ENCODE results near the gene LTA4H.

Gene LTA4H

DNA sequence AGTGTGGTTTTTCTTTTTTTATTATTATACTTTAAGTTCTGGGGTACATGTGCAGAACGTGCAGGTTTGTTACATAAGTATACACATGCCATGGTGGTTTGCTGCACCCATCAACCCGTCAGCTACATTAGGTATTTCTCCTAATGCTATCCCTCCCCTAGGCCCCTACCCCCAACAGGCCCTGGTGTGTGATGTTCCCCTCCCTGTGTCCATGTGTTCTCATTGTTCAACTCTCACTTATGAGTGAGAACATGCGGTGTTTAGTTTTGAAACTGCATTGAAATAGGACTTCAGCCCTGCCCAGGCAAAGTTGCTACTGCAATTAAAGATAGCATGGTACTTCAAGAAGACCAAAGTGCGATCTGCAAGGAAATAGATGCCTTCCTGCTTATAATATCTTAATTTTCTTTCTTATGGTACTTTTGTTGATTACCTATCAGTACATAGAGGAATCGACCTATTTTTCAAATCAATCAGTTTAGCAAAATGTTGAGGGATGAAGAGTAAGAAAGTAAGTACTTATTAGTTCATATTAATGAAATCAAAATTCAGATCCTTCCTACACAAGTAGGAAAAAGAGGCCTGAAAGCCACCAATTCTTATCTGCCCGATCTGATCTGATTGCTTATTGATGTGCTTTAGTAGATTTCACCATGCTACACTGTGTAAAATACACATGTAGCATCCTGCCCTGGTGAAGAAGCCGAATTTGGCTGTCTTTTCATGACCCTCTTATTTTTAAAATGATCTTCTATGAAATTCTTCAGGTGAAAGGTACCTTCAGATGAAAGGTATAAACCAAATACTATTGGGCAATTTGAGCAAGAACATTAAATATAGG, 1.6 kb downstream of the LTA4H start:
- DNase-seq = no peak

DNA sequence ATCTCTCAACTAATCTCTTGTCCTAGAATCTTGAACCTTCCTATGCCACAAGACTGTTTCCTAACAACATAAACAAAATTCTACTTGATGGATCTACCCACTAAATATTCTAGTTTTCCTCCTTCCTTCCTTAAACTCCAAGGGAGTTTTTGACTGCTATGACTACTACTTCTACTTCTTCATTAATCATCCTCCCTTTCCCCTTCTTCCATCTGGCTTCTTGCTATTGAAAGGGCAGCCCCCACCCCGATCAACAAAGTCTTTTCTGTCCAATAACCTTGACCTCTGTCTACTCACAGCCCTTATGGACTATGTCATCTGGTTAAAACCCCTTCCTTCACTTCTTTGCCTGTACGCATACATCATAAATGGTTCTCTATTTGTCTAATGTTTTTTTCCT, 5.6 kb downstream of the LTA4H start:
- no peak for DNase-seq

DNA sequence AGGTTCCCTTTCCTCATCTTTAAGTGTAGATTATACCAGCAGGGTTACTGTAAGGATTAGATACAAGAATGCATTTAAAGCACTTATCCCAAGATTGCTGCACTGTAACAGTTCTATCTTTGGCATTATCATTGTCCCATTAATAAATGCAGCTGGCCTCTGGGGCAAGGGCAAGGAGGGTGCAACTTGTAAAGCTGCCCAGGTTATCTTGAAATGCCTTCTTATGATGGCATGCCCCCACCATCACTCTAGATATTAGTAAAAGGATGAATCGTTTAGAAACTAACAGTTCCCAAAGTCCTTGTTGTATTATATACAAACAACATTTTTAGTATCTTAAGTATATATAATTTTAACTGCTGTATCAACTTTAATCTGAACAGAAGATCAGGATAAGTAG, 6.8 kb downstream of the LTA4H start:
- no peak for DNase-seq

DNA sequence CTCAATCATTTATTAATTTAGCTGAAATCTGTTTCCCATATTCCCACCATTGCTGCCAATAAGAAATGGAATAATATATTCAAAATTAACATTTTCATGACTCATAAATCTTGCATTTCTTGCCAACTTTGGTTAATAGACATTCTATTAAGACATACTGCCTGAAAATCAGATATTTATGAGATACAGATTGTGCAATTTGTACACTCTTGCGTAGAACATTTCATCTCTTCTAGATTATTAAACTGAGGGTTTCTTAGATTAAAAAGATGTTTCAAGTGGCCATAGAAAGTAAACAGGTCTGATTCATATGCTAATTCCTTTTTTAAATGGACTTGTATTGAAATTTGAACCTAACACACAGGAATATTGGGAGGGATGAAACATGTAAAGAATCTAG, 9.1 kb downstream of the LTA4H start:
- no peak for DNase-seq

DNA sequence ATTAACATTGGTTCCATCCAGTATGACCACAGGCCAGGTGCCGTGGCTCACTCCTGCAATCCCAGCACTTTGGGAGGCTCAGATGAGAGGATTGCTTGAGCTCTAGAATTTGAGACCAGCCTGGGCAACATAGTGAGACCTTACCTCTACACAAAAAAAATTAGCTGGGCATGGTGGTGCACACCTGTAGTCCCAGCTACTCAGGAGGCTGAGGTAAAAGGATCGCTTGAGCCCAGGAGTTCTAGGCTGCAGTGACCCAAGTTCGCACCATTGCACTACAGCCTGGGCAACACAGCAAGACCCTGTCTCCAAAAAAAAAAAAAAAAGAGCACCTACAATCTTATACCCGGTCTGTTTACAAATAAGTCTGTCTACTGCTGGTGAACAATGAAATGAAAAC, 9.9 kb downstream of the LTA4H start:
- DNase-seq = no peak

DNA sequence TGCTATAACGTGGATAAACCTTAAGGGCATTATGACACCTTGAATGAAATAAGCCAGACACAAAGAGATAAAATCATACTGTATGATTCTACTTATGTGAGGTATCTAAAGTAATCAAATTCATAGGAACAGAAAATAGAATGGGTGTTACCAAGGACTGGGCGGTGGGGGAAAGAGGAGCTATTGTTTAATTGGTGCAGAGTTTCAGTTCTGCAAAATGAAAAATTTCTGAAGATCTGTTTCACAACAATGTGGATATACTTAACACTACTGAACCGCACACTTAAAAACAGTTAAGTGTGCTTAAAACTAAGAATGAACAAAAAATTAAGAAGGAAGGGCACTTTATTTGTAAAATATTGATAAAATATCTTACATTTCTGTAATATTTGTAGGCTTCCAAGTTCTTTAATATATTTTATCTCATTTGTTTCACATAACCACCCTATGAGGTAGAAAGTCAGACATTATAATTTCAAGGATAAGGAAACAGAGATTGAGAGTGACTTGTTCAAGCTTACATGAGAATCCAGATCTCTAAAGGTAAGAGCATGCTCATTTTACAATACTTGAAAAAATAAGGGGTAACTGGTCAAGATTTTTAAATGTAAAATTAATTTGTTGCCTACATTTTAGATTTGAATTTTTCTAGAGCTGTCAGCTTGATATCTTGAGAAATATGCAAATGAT, 14.9 kb downstream of the LTA4H start:
- no peak for DNase-seq

DNA sequence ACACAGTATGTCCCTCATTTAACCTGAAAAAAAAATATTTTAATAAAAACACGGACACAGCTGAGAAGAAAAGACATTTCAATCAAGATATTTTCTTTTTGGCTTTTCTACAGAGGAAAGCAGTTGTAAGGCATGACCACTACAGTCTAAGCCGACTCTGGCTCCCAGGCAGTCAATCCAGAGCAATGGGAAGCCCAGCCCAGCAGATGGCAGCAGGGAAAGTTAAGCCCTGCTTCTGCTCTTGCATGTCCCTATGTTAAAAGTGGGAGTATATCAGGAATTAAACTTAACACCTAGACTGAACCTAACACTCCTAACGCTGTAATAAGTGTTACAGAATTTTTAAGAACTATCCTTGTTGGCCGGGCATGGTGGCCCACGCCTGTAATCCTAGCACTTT, 19.7 kb downstream of the LTA4H start:
- DNase-seq = no peak

DNA sequence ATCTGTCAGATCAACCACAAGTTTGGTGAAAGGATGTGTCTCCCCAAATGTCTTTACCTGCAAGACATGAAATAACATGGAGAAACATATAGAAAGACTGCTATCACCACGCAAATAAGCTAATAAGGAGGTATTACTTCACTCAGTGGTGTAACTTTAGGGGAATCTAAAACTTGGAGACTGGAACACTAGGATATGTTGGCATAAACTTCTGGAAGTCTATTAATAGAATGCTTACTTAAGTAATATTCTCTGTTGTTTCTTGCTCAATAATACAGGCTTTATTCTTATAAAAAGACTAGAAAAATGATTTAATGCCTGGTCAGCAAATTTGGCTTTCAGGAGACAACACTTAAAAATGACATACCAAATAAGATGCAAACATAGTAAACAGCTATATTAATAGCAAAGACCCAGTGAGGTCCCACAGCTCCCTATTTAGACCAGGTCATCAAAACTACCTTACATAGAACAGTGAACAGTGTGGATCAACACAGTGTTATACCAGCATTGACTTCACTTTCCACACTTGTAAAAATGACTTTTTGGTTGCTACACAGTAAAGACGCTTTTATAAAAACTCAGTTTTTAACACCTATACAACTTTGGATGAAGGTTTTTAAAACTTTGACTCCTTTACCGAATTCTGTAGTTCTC, 20.3 kb downstream of the LTA4H start:
- no peak for DNase-seq

DNA sequence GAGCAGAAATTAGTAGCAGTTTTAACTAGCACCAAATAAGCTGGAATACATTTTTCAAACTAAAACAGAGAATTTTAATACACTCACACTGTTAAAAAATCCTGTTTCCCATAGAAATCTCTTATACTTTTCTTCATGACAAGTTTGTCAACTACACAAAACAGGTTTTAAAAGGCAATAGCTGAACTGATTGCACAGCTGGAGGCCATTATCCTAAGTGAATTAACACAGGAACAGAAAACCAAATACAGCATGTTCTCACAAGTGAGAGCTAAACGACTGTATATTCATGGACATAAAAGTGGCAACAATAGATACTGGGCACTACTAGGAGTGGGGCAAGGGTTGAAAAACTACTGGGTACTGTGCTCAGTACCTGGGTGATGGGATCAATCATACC, 27.7 kb downstream of the LTA4H start:
- DNase-seq = no peak

DNA sequence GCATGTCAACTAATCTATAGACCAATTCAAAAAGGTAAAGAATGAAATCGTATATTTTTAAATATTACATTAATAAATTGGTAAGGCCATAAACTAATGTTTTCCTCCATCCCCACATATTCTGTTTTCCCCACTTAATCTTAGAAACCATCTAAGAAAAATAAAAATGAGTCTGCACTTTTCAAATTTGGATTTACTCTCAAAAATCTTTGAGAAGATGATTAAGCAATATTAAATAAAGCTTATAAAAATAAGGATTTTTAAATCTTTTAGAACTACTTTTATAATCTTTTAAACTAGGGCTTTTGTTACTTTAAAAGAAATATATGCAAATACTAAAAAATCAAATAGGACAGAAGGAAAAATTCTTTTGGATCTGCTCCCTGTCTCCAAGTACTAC, 28.7 kb downstream of the LTA4H start:
- DNase-seq = no peak

DNA sequence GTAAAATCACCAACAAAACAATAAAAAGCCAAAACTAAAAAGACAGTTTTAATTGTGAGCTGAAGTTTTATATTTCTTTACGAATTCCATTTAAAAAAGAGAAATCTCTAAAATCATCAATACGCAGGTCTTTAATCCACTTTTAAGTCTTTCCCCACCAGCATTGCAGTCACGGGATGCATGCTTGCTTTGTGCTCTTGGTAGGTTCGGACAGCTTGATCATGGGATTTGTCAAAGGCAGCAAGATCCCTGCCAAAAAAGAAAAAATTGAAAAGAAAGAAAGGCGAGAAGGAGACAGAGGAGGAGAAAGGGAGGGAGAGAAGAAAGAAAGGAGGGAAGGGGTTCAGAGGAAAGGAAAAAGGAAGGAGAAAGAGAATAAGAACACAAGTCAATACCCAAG, 34.5 kb downstream of the LTA4H start:
- DNase-seq = no peak

DNA sequence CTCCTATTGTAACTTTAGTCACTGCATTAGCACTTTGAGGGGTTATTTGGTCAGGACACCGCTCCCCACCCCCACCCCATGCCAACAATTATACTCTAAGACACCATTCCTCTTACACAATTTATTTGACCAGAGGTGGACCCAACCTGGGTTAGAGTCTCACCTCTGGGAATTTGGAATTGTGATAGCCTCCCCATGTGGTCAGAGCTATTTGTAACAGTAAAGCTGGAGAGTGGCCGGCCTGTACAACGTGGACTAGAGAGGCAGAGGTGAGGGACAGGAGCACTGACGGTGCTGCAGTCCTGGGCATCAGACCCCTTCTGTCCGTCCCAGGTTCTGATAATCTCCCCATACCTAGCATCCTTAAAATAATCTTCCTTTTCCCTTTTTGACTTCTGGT, 35.9 kb downstream of the LTA4H start:
- no peak for DNase-seq

DNA sequence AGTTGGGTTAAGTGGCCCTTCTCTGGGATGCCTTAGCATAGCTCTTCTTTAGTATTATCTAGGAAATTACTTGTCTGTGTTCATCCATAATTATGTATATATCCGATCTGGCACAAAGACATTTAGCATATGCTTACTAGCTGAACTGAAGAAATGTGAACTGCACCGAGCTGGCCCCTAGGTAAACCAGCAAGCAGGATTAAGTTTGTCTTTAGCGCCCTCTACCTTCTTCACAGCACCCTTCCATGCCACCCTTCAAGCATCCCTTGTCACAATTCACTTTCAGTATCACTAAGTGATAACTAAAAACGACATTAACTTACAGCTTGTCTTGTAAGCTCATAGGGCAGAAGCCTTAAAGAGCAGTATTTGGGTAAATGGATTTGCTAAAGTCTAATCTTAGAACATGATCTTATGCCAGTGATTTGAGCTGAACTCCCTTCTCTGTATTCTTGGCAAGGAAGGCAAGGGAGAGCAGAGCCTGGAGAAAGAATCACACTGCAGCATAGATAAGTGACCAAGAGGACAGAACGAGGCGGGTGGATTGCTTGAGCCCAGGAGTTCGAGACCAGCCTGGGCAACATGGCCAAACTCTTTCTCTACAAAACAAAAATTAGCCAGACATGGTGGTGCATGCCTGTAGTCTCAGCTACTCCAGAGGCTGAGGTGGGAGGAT, 36.6 kb downstream of the LTA4H start:
- no peak for DNase-seq

DNA sequence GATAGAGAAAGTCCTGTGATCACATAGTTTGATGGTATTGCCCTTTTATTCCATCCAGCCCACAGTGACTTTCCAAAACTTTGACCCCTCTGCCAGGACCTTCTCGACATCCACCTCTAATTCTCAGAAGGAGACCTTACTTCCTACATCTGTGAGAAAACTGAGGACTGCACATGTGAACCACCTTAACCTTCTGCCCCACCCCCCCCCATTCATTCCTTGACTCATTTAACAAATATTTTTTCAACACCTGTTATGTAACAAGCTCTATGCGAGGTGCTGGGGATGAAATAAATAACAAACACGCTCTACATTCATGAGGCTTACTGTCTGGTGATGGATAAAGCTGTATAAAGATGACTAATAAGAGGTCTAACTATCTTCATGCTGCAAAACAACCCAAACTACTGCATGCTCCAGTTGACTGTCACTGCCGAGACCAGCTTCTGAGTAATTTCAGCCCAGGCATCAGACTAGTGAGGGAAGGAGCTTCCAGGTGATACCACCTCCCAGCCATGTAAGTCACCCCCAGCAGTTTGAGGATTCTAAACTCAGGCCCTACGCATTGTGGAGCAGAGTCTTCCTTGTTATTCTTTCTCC, 37.4 kb downstream of the LTA4H start:
- no peak for DNase-seq

DNA sequence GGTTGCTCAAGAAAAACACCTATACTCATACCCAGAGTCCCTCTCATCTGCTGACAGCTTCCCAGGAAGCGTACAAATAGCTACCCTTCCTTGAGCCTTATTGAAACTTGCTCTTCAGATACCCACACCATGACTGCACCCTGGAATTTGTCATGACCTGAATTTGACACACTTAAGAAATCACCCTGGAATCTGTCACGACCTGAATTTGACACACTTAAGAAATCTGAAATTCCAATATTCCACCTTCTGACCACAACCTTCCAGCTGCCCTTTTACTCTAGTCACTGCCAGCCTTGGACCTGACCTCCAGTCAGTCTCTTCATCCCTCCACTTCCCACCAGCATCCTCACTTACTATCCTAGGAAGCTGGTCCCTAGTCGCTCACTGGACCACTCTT, 38.1 kb downstream of the LTA4H start:
- DNase-seq = no peak

DNA sequence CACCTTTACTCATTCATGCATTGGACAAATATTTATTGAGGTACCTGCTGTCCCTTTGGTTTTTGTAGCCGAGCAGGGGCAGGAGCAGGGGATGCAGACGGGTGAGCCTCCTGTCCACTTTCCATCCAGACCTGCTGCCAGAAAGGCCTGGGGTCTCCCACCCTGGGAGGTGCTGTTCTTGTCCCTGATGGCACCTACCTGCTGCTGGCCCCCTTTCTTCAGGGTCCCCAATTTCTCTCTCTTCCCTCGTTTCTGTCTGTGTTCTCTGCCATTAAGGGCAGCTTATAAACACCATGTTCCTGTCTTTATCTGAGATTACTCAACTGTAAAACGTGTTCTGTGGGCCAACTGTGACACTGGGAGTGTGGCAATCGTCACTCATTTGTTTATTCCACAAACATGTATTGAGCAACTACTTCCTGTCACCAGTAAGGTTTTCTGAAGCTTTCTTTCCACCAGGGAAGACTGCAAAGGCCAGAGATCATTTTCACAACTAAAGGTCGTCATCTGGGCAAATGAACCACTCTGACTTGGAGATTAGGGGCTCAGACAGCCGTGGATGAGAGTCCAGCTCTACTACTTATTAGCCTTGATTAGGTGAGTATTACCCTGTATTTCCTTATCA, 39.2 kb downstream of the LTA4H start, which contains the start of gene HAL:
Gene HAL (minus strand): TSS at position 311 of the 625 bp plus-strand sequence. CDS start 434 bp downstream, outside the sequence.
- DNase-seq = no peak

DNA sequence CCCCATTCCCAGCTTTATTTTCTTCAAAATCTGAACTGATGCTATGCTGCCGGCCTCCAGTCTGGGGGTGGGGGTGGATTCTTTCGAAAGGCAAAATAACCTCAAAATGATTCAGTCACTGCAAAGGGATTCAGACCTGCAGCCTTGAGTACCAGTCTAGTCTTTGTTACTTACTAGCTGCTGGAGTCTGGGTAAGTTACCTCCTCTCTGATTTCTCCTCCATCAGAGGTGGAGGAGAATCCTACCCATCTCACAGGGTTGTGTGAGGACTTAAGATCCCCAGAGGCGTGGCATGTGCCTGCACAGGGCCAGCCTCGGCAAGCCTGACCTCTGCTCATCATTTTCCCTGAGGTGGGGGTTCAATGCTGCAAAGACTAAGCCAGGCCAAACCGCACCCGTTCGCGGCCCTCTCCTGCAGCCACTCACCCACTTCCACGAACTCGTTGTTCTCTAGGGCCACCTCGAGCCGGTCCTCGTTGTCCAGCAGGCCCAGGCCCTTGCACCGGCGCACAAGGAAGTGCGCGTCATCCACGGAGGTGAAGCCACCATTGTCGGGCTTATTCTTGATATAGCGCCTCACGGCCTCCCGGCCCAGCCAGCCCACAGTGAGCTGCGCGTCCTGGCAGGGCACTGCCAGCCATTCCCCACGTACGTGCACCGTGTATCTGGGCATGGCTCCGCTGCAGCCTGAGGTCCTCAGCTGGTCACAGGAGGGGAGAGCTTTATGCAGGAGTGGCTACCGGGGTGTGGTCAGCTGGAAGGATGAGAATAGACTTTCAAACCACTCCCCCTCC, 40.0 kb downstream of the LTA4H start:
- DNase-seq = no peak

DNA sequence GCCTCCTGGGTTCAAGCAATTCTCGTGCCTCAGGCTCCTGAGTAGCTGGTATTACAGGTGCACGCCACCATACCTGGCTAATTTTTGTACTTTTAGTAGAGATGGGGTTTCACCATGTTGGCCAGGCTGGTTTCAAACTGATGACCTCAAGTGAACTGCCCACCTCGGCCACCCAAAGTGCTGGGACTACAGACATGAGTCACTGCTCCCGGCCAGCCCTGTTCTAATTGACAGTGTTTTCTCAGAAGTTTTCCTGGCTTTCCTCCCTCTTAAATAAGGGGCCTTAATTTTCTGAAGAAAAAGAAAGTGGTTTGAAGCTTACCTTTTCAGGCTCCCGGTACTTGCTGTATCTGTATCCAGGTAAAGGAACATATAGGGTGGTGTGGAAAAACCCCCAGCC, 40.9 kb downstream of the LTA4H start:
- DNase-seq = no peak

DNA sequence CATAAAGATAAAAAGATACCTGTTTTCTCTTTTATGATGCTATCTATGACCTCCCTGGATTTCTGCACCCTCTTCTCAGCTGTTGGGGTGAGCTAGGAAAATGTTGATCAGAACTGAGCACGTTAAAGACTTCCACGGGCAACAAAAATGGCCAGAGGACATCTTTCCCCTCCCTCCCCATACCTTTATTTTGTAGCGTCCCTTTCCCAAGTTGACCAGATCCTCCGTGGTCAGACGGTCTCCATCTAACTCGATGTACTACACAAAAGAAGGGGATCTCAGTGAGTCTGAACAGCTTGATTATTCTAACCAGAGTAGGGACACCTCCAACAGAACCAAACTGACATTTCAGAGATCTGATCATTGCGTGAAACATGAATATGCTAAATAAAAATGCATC, 41.5 kb downstream of the LTA4H start:
- DNase-seq = no peak

DNA sequence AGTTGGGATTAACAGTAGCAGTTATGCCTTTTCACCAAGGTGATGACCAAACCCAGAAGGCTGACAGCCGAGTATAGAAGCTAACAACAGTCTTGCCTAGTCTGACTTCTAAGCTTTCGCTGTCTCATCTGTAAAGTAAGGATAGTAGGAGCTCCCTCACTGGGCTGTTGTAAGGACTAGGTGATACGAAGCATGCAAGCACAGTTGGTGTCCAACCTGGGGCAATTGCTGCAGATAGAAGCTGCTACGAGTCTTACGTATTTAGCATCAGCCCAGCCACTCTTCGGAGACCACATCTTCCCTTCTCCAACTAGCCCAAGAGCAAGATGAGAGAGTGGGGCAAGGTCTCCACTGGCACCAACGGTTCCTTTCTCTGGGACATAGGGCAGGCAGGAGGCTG, 45.3 kb downstream of the LTA4H start:
- DNase-seq = no peak

DNA sequence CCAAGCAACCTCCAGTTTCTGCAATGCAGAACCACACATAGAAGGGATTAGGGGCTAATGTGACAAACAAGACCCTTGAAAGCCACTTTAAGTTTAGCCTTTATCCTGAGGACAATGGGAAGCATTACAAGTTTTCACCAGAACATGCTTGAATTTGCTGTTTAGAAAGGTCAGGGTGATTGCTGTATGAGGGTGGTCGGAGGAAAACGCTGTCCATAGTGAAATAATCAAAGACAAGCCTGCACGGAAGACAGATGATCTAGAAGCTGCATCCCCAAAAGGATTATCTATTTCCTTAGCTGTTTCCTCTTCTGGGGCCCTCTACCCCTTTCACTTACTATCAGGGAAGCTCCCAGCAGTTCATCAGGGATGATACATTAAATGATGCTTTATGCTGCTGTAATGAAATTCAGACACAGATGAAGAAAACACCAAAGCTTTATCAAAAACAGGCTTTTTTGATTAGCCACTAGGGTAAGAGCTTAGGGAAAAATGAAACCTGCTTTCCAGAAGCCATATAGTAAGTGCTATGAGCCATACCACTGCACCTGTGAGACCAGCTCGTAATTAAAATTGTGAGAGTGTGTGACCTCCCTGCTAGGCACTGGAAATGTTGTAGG, 45.8 kb downstream of the LTA4H start:
- DNase-seq = no peak

All from GOT3 (cell line).